ENCODE data around the gene LRMDA.
"Not testable (repeated sequence)": the region's sequence is repeated elsewhere in the genome, so short reads cannot be mapped to it uniquely, and the experiment has no call there.

The LRMDA gene

GRCh38 chr10:75509706-75510105 is 78.3 kb downstream of the LRMDA start:
- no peak for DNase-seq

DNA sequence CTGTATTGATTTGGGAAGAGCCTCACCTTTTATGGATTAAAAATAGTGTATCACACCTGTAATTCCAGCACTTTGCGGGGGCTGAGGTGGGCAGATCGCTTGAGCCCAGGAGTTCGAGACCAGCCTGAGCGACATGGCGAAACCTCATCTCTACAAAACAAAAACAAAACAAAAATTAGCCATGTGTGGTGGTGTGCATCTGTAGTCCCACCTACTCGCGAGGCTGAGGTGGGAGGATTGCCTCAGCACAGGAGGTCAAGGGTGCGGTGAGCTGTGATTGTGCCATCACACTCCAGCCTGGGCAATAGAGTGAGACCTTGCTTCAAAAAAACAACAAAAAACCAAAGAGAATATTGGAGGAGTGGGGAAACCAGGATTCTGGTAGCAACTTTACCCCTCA is 79.6 kb downstream of the LRMDA start:
- no peak for DNase-seq

GRCh38 chr10:75512203-75512933 is 80.9 kb downstream of the LRMDA start:
- DNase-seq: peak; percentile 91

DNA sequence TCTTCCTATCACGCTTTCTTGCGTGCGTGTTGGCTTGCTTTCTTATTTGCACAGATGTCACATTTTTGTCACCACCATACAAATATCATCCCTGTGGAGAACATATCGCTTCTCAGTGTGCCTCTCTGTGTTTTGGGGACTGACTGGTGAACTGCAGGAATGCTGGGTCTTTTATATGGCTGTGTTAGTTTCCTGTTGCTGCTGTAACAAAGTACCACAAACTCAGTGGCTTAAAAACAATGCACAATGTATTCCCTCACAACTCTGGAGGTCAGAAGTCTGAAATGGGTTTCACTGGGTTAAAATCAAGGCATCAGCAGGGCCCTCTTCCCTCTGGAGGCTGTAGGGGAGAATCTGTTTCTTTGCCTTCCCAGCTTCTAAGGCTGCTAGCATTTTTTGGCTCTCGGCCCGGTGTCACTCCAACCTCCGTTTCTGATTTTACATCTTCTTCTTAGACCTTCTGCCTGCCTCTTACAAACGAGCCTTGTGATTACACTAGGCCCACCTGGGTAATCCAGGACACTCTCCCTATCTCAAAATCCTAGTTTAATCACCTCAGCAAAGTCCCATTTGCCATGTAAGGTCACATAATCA is 82.0 kb downstream of the LRMDA start:
- DNase-seq: no peak

DNA sequence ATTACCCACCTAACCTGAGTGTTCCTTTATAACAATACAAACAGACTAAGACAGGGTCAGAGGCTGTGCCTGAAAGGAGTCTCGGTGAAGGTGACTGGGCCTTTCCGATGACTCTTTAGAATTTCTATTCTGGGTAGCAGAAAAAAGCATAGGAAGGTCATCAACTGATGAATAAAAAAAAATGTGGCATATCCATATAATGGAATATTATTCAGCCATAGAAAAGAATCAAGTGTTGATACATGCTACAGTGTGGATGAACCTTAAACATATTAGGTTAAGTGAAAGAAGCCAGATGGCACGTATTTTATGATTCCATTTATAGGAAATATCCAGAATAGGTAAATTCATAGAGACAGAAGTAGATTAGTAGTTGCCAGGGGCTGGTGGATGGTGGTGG is 83.4 kb downstream of the LRMDA start:
- no peak for DNase-seq

DNA sequence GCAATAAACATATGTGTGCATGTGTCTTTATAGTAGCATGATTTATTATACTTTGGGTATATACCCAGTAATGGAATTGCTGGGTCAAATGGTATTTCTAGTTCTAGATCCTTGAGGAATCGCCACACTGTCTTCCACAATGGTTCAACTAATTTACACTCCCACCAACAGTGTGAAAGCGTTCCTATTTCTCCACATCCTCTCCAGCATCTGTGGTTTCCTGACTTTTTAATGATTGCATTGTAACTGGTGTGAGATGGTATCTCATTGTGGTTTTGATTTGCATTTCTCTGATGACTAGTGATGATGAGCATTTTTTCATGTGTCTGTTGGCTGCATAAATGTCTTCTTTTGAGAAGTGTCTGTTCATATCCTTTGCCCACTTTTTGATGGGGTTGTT is 84.7 kb downstream of the LRMDA start:
- not testable (repeated sequence) for DNase-seq

- not testable (repeated sequence) for DNase-seq
These were observed 87.8 kb downstream of the LRMDA start for GRCh38 chr10:75519213-75519612.

DNA sequence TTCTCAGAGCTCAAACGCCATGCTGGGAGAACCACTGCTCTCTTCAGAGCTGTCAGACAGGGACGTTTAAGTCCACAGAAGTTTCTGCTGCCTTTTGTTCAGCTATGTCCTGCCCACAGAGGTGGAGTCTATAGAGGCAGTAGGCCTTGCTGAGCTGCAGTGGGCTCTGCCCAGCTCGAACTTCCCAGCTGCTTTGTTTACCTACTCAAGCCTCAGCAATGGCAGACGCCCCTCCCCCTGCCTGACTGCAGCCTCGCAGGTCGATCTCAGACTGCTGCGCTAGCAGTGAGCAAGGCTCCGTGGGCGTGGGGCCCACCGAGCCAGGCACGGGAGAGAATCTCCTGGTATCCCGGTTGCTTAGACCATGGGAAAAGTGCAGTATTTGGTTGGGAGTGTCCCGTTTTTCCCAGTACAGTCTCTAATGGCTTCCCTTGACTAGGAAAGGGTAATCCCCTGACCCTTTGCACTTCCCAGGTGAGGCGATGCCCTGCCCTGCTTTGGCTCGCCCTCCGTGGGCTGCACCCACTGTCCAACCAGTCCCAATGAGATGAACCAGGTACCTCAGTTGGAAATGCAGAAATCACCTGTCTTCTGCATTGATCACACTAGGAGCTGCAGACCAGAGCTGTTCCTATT is 89.9 kb downstream of the LRMDA start:
- DNase-seq: peak; percentile 17

- DNase-seq: no peak
These were observed 93.6 kb downstream of the LRMDA start for GRCh38 chr10:75525067-75525466.

DNA sequence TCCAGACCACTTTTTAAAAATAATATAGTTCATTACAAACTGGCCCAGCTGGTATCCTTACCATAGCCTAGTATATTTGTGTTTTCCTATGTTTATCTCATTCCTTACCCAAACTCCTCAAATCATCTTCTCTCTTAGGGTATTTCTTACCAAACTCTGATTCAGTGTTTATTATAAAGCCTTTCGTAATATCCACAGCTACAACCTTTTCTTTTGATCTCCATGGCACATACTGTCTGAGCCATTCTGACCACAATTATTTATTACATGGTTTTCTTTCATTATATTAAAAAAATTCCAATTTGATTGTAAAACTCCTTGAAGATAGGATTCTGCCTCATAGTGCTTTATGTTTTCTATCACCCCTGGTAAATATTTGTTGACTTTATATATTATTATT is 94.2 kb downstream of the LRMDA start:
- DNase-seq: no peak

- no peak for DNase-seq
These were observed 96.1 kb downstream of the LRMDA start for GRCh38 chr10:75527542-75527941.

- no peak for DNase-seq
These were observed 97.0 kb downstream of the LRMDA start for GRCh38 chr10:75528392-75528791.

DNA sequence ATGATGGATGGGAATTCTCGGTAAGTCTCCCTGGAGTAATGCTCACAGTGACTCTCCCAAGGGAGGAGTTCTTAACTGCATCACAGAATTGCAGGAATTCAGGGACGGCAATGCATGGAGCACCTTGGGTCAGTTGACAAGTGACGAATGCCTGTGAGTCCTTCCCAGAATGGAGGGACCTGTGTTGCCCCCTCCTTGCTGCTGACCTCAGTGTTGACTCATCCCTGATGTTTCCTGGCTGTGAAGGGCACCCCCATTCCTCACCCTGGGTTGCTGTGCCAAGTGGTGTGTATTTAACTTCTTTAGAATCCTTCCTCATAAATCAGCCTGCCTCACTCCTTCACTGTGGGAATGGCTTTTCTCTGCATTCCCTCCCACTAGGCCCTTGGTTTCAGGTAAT is 98.9 kb downstream of the LRMDA start:
- no peak for DNase-seq

DNA sequence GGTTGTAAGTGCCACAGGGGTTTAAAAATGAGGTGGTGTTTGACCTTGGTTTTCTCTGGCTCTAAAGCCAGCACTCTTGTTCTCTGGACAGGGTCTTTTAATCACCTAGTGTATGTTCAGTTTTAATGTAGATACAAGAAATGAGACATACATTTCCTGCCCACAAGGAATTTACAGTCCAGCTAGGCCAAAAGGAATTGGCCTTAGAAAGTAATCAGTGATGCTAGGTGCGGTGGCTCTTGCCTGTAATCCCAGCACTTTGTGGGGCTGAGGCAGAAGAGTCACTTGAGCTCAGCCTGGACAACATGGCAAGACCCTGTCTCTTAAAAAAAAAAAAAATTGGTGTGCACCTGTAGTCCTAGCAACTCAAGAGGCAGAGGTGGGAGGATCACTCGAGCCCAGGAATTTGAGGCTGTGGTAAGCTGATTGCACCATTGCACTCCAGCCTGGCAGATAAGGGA is 100.2 kb downstream of the LRMDA start:
- no peak for DNase-seq

DNA sequence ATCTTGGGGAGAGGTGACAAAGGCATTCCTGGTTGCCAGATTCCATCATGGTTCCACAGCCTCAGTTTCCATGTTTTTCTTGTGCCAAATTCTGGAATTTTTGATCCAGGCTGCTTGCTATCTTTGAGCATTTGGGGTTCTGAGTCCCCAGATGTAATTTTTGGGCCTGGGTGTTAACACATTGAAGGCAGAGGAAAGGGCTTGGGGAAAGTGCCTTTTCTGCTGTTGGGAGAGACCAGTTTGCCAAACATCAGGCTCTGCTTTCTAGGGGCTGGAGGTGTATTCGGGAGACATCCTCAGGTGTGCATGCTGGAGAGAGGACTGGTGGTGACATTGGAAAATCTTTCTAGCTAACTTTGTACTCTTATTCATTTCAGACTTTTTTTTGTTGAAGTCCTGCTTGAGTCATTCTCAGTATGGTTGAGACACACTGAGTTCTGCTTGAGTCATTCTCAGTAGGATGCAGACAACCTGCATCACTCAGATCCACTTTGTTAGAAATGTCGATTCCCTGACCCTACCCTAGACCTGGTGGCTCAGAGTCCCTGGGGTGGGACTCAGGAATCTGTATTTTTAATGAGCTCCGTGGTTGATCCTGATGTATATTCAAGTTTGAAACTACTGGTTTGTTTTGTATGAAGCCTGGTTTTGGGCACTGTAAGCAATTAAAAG is 101.0 kb downstream of the LRMDA start:
- no peak for DNase-seq

DNA sequence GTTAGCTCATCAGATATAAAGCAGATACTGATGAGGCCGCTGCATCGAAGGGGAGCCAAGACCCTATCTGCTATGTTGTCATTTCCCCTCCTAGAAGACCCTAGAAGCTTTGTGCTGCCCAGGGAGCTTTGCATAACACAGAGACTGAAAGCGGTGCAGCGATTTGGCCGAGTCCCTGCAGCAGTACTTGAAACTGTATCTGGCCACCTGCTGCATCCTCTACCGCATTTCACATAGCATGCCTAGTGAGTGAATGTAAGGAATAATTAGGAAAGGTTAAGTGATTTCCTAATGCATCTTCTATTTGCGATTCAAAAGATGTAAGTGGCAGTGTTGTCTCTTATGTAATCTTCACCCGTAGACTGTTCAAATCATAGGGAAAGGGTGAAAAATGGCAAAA is 106.7 kb downstream of the LRMDA start:
- DNase-seq: no peak

- no peak for DNase-seq
These were observed 107.3 kb downstream of the LRMDA start for GRCh38 chr10:75538765-75539164.

DNA sequence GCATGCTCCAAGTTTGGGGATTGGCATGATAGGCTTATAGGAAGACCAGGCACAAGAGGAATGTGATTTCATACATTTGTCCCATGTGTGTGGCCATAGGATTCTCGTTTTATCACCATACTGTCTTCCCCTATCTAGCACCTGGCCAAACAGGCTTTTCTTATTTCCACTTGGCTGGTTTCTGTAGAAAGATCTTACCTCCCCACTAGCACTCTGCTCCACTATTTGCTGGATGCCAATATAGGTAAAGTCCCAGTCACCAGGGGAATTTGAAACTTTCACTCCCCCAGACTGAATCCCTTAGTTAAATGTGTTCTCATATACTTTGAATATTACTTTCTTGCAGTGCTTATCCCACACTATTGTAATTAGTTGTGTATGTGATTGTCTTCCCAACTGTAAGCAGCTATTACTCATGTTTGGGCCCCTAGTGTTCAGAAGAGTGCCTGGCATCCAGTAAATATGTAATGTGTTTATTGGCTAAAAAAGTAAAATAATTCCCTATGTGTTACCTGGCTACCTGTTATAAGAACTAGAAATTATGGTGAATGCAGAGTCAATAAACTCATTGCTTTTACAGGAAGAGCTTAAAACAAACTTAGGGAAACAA is 109.0 kb downstream of the LRMDA start:
- DNase-seq: no peak

- no peak for DNase-seq
These were observed 109.6 kb downstream of the LRMDA start for GRCh38 chr10:75540981-75541380.

GRCh38 chr10:75541411-75541810 is 110.0 kb downstream of the LRMDA start:
- no peak for DNase-seq

DNA sequence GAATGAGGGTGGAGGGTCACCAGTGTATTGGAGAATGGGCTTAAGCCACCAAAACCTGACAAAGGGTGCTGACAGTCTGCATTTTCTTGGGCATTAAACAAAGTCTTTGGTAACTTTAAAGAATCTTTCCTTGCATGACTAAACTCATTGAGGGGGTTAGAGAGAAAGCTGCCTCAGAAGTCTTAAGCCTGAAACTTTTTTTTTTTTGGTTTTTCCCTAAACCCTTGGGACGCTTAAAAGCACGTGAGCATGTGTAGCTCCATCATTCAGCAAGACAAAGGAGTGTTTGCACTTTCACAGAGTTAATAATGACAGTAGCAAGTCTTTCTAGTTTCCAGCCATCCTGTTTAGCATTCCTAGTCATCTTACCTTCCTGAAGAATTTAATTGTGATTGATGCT is 110.7 kb downstream of the LRMDA start:
- no peak for DNase-seq

- no peak for DNase-seq
These were observed 111.5 kb downstream of the LRMDA start for GRCh38 chr10:75542906-75543305.

GRCh38 chr10:75544386-75544785 is 113.0 kb downstream of the LRMDA start:
- DNase-seq: no peak
